GM18508 (cell line): Measurements from ENCODE around the gene SMU1.

Experiments used
- ATAC-seq: cut with Tn5 transposase; IDR thresholded peaks from one replicate; pipeline ENCODE4 v1.9.1; 2021; ENCODE audit warnings: moderate number of reproducible peaks; ENCODE audit not compliant: insufficient read depth, unreplicated experiment

SMU1 gene

GRCh38 chr9:33076046-33077004, at the start of gene SMU1:
Gene SMU1, minus strand, starts transcription at chr9:33076674. Its CDS starts 66 bp downstream, at chr9:33076608.
- ATAC-seq = peak; percentile 94

- ATAC-seq = no peak
Measured at GRCh38 chr9:33125461-33125860, 49.0 kb upstream of the SMU1 start.

- ATAC-seq = peak; percentile 38
Measured at GRCh38 chr9:33124751-33125381, 48.4 kb upstream of the SMU1 start.

- no peak for ATAC-seq
Measured at GRCh38 chr9:33124046-33124445, 47.6 kb upstream of the SMU1 start.

- ATAC-seq = no peak
Measured at GRCh38 chr9:33123407-33124031, 47.0 kb upstream of the SMU1 start.

- no peak for ATAC-seq
Measured at GRCh38 chr9:33120620-33121019, 44.1 kb upstream of the SMU1 start.

GRCh38 chr9:33117796-33118195, 41.3 kb upstream of the SMU1 start:
- no peak for ATAC-seq

- no peak for ATAC-seq
Measured at GRCh38 chr9:33117306-33117705, 40.8 kb upstream of the SMU1 start.

- no peak for ATAC-seq
Measured at GRCh38 chr9:33116860-33117259, 40.4 kb upstream of the SMU1 start.

GRCh38 chr9:33114746-33115145, 38.3 kb upstream of the SMU1 start:
- no peak for ATAC-seq

- ATAC-seq = no peak
Measured at GRCh38 chr9:33113799-33114547, 37.5 kb upstream of the SMU1 start.

- no peak for ATAC-seq
Measured at GRCh38 chr9:33112094-33112493, 35.6 kb upstream of the SMU1 start.

- no peak for ATAC-seq
Measured at GRCh38 chr9:33111631-33112030, 35.2 kb upstream of the SMU1 start.

GRCh38 chr9:33110686-33111085, 34.2 kb upstream of the SMU1 start:
- ATAC-seq = no peak

- no peak for ATAC-seq
Measured at GRCh38 chr9:33109850-33110595, 33.5 kb upstream of the SMU1 start.

GRCh38 chr9:33109097-33109496, 32.6 kb upstream of the SMU1 start:
- no peak for ATAC-seq

- no peak for ATAC-seq
Measured at GRCh38 chr9:33108472-33108871, 32.0 kb upstream of the SMU1 start.

- ATAC-seq = no peak
Measured at GRCh38 chr9:33107762-33108161, 31.3 kb upstream of the SMU1 start.

GRCh38 chr9:33106827-33107621, 30.6 kb upstream of the SMU1 start:
- ATAC-seq = no peak
